Activated CD4-positive, CD25-positive, alpha-beta regulatory T cell treated with anti-CD3 and anti-CD28 coated beads, Interleukin-2, amount 50 U/mL, for 24 hours (primary cell): ENCODE measurements around the gene SOX6.
"Not testable (repeated sequence)": the region's sequence is repeated elsewhere in the genome, so short reads cannot be mapped to it uniquely, and the experiment has no call there.

Experiments used
- ATAC-seq, 2 donors: fragments of 150-1000 bp; cut with Tn5 transposase; one replicate each; pipeline ENCODE4 v1.10.0; 2021; ENCODE audit warnings: mild to moderate bottlenecking in 1 of 2, moderate library complexity in 1 of 2

SOX6 gene

DNA sequence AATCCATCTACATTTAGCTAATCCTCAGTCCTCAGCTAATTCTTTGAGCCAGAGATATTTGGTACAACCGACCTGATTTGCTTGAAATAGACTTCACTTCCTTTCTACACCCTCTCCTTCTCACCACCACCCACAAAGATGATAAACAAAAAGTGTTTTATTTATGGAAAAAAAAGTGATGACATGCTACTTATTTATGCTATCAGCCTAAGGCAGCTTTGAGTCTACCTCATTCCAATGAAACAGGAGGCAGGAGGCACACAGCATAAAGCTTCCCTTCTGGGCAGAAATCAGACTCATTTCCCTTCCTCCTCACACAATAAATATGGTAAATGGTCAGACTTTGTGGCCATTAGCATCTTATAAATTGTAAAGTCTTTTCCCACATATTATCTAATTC is 325.7 kb downstream of the SOX6 start:
- no peak for ATAC-seq

GRCh38 chr11:16029151-16029550 is 327.2 kb downstream of the SOX6 start:
- ATAC-seq, result not testable (repeated sequence)

DNA sequence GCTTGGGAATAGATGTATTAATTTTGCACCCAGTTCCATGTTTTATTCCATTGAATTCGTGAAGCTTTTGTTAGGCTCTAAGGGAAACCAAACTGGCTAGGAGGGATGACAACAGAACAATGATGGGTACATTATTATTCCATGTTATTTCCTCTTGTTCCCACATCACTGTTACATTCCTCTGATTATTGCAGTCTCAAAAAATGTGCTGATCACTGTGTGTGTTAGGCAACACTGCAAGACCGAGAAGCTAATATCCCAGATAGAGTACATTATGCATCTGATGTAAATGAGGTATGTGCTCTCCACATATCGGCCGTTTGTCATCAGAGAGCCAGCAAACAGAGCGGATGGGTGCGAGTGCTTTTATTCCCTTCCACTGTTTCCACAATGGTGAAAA is 327.9 kb downstream of the SOX6 start:
- no peak for ATAC-seq

- ATAC-seq, result no peak
Observed at GRCh38 chr11:16027621-16028020, 328.7 kb downstream of the SOX6 start.

DNA sequence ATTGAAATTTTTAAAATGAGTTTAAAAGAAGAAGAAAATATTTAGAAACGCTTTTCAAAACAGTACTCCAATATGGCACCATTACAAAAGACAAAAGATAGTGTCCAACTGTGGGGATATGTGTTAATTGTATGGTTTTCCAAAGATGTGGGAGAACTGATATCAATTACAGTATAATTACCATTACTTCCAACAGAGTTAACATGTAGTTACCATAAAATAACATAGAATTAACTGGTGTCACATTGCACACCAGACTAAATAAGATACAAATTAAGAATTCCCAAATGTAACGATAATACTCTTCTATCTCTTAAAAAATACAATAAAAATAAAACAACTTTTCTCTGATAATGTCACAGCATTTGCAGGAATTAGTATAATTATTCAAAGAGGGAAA is 329.5 kb downstream of the SOX6 start:
- no peak for ATAC-seq

DNA sequence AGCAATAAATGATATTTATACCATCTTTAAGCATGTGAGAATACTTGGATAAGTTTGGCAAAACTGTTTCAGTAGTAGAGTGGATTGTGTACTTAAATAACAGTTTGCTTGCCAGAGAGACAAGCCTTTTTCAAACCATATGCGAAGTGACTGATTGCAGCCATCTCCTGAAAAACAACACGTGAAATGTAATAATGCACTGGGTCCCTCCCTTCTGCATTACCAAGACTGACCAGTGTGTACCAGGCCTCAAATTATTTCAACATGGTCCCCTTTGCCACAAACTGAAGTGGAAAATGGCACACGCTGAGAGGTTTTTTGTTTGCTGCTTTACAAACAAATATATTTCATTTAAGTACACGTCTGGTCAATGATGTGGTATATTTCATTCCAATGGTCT is 337.4 kb downstream of the SOX6 start:
- no peak for ATAC-seq

DNA sequence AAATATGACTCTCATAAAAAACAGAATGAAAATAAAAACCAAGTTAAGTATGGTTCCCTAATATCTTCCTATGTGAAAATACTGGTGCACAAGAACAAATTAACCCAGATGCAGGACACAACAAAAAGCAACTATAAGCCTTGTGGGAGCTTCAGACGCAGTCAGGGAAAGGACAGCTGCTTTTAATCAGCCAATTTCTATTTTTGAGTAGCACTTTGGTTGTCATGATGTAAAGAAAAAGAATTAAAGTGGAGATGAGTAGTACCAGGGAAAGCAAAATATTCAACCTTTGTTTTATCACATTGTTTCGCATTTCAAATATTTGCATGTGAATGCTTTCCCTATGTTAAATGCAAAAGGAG is 339.9 kb downstream of the SOX6 start:
- no peak for ATAC-seq

DNA sequence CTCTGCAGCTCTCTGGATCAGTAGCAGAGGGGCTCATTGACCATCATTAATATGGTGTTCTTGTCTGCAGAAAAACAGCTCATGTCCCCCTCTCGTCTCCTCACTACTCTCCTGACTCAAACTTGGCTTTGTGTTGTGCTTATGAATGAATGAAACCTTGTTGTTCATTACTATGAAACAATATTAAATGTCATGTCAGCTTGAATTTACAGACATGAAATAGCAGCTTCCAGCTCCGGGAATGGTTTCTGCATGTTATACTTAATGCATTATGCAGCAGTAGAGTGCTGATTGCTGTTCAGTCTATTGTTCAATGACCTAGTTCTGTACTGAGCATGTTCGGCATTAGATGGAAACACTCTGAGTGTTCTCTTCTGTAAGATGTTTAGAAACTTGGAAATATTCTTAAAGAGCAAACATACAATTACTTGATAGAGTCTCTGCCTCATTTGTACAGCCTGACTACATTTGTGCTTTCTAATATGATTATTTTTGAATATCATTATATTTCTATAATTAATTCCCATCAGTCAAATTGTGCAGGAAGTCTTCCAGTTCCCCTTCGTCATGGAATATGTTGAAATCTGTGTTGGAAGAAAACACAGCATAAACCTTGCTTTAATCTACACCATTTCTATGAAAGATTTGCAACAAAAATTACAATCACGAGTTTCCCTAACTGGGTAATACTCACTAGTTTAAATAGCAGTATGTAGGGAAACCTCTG is 340.4 kb downstream of the SOX6 start:
- ATAC-seq, result no peak

- ATAC-seq, result no peak
Observed at GRCh38 chr11:16013649-16014275, 342.6 kb downstream of the SOX6 start.

- ATAC-seq, result no peak
Observed at GRCh38 chr11:16013242-16013641, 343.1 kb downstream of the SOX6 start.

DNA sequence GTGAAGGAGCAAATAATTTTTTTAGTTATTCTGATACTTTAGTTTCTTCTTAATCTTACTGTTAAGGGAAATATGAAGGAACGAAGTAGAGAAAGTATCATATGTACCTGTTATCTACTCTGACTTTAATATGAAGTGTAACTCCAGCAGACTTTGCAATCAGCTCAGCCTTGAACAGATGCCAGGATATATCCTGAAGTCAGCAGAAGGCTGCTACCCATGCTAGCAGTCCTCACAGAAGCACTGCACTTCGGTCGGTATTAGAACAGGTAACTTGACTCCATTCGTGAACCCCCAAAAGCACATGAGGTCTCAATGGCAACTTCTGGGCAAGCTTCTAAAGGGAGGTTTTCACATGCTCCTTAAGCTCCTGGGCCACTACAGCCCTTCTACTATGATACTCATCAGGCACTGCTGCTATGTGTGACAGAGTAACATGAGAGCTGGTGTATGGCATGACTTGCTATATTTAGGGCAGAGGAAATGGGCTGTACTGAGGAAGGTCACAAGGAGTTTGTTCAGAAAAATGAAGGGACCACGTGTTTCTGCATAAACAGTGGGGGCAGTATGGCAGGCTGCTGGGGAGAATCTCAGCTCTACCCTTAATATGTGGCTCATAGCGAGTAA is 344.1 kb downstream of the SOX6 start:
- no peak for ATAC-seq

GRCh38 chr11:16011396-16011795 is 344.9 kb downstream of the SOX6 start:
- no peak for ATAC-seq

DNA sequence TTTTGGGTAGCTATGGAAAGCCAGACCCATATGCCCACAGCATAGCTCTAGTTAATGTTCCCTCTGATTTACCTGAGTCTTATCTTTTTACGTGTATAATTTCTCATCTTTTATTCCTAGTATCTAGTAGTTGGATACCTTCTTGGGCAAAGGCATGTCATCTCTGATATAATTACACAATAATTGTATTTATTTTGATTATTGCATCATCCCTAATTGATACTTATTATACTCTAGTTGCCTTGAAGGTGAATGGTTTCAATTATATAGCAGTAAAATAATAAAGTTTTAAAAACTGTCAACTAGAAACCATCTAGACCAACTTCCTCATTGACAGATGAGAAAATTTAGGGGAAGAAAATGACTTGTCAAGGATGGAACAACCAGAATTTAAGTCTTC is 347.3 kb downstream of the SOX6 start:
- ATAC-seq, result no peak

- no peak for ATAC-seq
Observed at GRCh38 chr11:16007514-16007913, 348.8 kb downstream of the SOX6 start.

DNA sequence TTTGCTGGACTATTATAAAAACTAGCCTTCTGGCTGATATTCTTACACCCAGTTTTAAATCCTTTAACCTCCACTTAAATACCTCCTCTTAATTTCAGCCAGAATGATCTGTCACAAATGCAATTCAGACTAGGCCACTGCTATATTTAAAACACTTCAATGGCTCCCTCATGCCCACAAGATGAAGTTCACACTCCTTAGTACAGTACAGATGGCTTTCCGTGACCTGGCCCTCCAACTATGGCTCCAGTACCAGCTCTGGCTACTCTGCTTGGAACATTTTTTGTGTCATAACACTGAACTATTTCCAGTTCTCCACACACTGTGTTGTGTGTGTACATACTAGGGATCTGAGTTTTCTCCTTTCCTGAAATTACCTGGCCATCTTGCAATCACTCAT is 353.4 kb downstream of the SOX6 start:
- no peak for ATAC-seq

DNA sequence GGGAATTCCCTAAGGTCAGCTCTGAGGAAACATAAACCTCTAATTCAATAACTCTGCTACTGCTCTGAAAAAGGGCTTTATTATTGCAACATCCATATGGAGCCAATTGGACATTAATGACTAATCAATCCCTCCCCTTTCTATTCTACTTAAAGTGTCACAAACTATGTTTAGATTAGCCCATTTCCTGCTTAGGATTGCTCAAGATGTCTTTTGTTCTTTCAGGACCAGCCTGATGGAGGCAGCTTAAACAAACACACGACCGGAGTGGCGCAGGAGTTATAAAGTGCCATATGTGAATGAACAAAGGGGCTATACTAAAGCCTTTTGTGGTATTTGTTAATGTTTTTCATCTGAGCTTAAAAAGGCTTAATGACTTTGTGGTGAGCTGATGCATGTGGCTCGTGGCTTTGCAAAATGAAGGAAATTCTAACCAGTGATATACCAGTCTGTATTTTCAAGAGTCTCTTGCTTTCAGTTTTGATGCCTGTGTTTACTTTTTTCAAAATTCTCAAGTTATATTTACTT is 354.4 kb downstream of the SOX6 start:
- ATAC-seq, result no peak

- no peak for ATAC-seq
Observed at GRCh38 chr11:16001044-16001568, 355.2 kb downstream of the SOX6 start.

DNA sequence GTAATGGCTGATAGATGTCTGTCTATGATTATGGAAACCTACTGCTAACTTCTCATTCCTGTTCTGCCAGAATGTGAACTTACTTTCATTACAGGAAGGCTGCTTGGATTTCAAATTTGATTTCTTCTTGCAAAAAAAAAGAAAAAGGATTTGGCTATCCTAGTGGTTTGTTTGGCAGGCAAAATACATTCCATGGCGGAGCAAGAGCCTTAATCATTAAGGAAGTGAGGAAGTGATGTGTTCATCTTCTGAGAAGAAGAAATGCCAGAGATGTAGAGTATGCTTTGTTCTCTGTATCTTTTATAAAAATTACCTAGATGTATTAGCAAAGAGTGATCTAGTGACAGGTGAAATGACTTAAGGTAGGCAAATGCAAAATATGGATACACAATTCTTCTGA is 356.3 kb downstream of the SOX6 start:
- no peak for ATAC-seq

- no peak for ATAC-seq
Observed at GRCh38 chr11:15993345-15993744, 363.0 kb downstream of the SOX6 start.

GRCh38 chr11:15991215-15991614 is 365.1 kb downstream of the SOX6 start:
- ATAC-seq, result no peak

DNA sequence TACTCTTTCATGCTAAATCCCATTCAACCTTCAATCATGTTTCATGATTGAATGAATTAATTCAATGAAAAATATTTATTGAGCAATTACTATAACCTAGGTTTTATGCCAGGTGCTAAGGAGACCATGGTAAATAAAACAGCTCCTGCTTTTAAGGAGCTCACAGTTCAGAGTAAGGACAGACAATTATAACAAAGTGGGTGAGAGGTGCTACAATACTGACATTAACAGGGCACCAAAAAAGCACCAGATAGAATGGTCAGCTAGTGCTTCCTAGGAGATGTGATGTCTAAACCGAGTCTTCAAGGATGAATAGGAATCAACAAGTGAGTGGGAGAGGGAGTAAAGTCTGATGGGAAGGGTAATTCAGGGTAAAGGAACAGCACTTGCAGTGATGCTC is 366.7 kb downstream of the SOX6 start:
- no peak for ATAC-seq

GRCh38 chr11:15988693-15989231 is 367.6 kb downstream of the SOX6 start:
- no peak for ATAC-seq

DNA sequence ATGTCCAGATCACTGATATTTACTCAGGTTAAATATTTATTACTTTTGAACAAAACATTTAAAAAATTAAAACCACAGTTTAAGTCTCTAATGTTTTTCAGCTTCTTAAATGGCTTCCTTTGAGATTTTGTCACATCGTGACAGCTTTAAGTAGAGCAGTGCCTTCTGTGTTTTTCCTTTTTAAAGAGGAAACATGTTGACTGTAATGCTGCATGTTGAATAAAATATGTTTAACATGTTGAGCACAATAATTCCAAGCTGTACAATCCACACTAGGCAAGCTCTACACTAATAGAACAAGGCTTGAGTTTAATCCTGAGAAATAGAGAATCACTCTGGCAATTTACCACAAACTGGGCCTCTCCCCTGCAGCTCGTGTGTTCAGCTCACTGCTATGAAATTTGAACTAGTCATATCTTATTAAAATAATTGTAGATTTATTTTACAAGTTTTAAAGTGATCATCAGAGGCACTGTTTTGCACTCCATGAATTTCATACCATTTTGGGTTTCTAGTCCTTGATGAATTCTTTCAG is 368.3 kb downstream of the SOX6 start:
- ATAC-seq, result no peak
